ENCODE data around the gene ELOF1.

Gene ELOF1

GRCh38 chr19:11505032-11505503 is 54.0 kb downstream of the ELOF1 start:
- Histone ChIP-seq H3K27me3 (ENCODE audit: control insufficient read depth, insufficient read depth, low read length) (no peaks in the 10 kb centered on the region), H3K36me3 (ENCODE audit: control insufficient read depth, insufficient read depth, low read length) (no peaks in the 10 kb centered on the region), H3K9ac (ENCODE audit: low read length) (peak overlapping the region; percentile 88), H3K4me3 (ENCODE audit: low read depth, low read length) (peak overlapping the region; percentile 89), H3K4me1 (ENCODE audit: control insufficient read depth, insufficient read depth, low read length) (peaks cover 11% of the 10 kb centered on the region), H3K9me3 (ENCODE audit: control insufficient read depth, insufficient read depth, low read depth, low read length) (no peaks in the 10 kb centered on the region), H3K27ac (ENCODE audit: low read depth, low read length) (peak overlapping the region; percentile 92)

GRCh38 chr19:11504502-11505031 is 54.5 kb downstream of the ELOF1 start:
- peak overlapping the region; percentile 51 for H3K9ac ChIP-seq (ENCODE audit: low read length)
- no peak overlapping the region for H3K27ac ChIP-seq (ENCODE audit: low read depth, low read length)
- H3K9me3 ChIP-seq (ENCODE audit: control insufficient read depth, insufficient read depth, low read depth, low read length) = no peaks in the 10 kb centered on the region
- H3K4me1 ChIP-seq (ENCODE audit: control insufficient read depth, insufficient read depth, low read length) = peaks cover 11% of the 10 kb centered on the region
- no peaks in the 10 kb centered on the region for H3K36me3 ChIP-seq (ENCODE audit: control insufficient read depth, insufficient read depth, low read length)
- H3K27me3 ChIP-seq (ENCODE audit: control insufficient read depth, insufficient read depth, low read length) = no peaks in the 10 kb centered on the region
- H3K4me3 ChIP-seq (ENCODE audit: low read depth, low read length) = peak overlapping the region; percentile 89
